ENCODE results near the gene TEX14.
"Not testable (repeated sequence)": the region's sequence is repeated elsewhere in the genome, so short reads cannot be mapped to it uniquely, and the experiment has no call there.

Gene TEX14

GRCh38 chr17:58555109-58555508 lies 136.7 kb downstream of the TEX14 start:
- not testable (repeated sequence) for DNase-seq

- peak; percentile 42 for DNase-seq
Measured at GRCh38 chr17:58541249-58541648, 150.6 kb downstream of the TEX14 start.

GRCh38 chr17:58539698-58540097 lies 152.1 kb downstream of the TEX14 start:
- no peak for DNase-seq

- DNase-seq = no peak
Measured at GRCh38 chr17:58538811-58539409, 152.9 kb downstream of the TEX14 start.

GRCh38 chr17:58537266-58537665 lies 154.6 kb downstream of the TEX14 start:
- DNase-seq = no peak

- DNase-seq = no peak
Measured at GRCh38 chr17:58536542-58536941, 155.3 kb downstream of the TEX14 start.

- DNase-seq = no peak
Measured at GRCh38 chr17:58535431-58535830, 156.4 kb downstream of the TEX14 start.

GRCh38 chr17:58534901-58535421 lies 156.9 kb downstream of the TEX14 start:
- peak; percentile 92 for DNase-seq

- DNase-seq = no peak
Measured at GRCh38 chr17:58534331-58534730, 157.5 kb downstream of the TEX14 start.

GRCh38 chr17:58533616-58534188 lies 158.1 kb downstream of the TEX14 start:
- no peak for DNase-seq

GRCh38 chr17:58532555-58532951 lies 159.3 kb downstream of the TEX14 start:
- no peak for DNase-seq

- DNase-seq = peak; percentile 65
Measured at GRCh38 chr17:58531661-58532554, 159.9 kb downstream of the TEX14 start.

GRCh38 chr17:58531122-58531521 lies 160.7 kb downstream of the TEX14 start:
- no peak for DNase-seq

GRCh38 chr17:58530655-58531054 lies 161.2 kb downstream of the TEX14 start:
- no peak for DNase-seq

GRCh38 chr17:58529275-58529674 lies 162.6 kb downstream of the TEX14 start:
- DNase-seq = no peak

GRCh38 chr17:58528443-58528842 lies 163.4 kb downstream of the TEX14 start:
- no peak for DNase-seq

- DNase-seq = peak; percentile 66
Measured at GRCh38 chr17:58527949-58528348, 163.9 kb downstream of the TEX14 start.

GRCh38 chr17:58527306-58527705 lies 164.5 kb downstream of the TEX14 start:
- DNase-seq = no peak

GRCh38 chr17:58525239-58525638 lies 166.6 kb downstream of the TEX14 start:
- DNase-seq = no peak

GRCh38 chr17:58521680-58522079 lies 170.2 kb downstream of the TEX14 start:
- DNase-seq = no peak

- peak; percentile 49 for DNase-seq
Measured at GRCh38 chr17:58520843-58521430, 170.9 kb downstream of the TEX14 start.

- peak; percentile 100 for DNase-seq
Measured at GRCh38 chr17:58517928-58518609, 173.8 kb downstream of the TEX14 start.
